Endodermal cell (in vitro differentiated cells): ENCODE data around the gene ATP1B2. TPM values are rescaled to one million over a fixed set of nuclear protein-coding genes. Genes with fewer than 3 reads are reported as not detected.
A peak's percentile ranks its signal among the peaks of the same experiment; 100 is the strongest.

Source experiments
- DNase-seq: peaks from one replicate; pipeline ENCODE4 v3.0.0-alpha.2; 2017
- H3K27ac ChIP-seq: 2 replicates; pipeline ENCODE4 v1.5.1; 2013; ENCODE audit warnings: mild to moderate bottlenecking, low read depth, low read length, moderate library complexity
- H3K27me3 ChIP-seq: 2 replicates; pipeline ENCODE4 v1.6.1; 2013; ENCODE audit warnings: mild to moderate bottlenecking, low read length, moderate library complexity; ENCODE audit not compliant: insufficient read depth, control insufficient read depth, poor library complexity, severe bottlenecking
- H3K36me3 ChIP-seq: 2 replicates; pipeline ENCODE4 v1.7.0; 2013; ENCODE audit warnings: mild to moderate bottlenecking, low read length, moderate library complexity; ENCODE audit not compliant: control insufficient read depth, insufficient read depth
- H3K4me1 ChIP-seq: one replicate; pipeline ENCODE4 v1.7.0; 2013; ENCODE audit warnings: low read length; ENCODE audit not compliant: control insufficient read depth, insufficient read depth
- H3K4me3 ChIP-seq: 2 replicates; pipeline ENCODE4 v1.5.1; 2013; ENCODE audit warnings: mild to moderate bottlenecking, low read length, moderate library complexity
- H3K9ac ChIP-seq: 2 replicates; pipeline ENCODE4 v1.6.1; 2013; ENCODE audit warnings: mild to moderate bottlenecking, low read length, moderate library complexity; ENCODE audit not compliant: poor library complexity, severe bottlenecking; ENCODE audit errors: extremely low read depth
- H3K9me3 ChIP-seq: 2 replicates; pipeline ENCODE4 v1.6.1; 2013; ENCODE audit warnings: mild to moderate bottlenecking, low read length, moderate library complexity; ENCODE audit not compliant: control insufficient read depth
- H3K27ac Mint-ChIP-seq: 2 replicates; pipeline ENCODE4 v1.8.0; 2020; ENCODE audit warnings: mixed read lengths
- H3K27me3 Mint-ChIP-seq: 2 replicates; pipeline ENCODE4 v1.8.0; 2021; ENCODE audit warnings: mild to moderate bottlenecking, mixed read lengths; ENCODE audit not compliant: insufficient read depth
- H3K36me3 Mint-ChIP-seq: 2 replicates; pipeline ENCODE4 v1.8.0; 2020; ENCODE audit warnings: low read depth, mixed read lengths
- H3K4me1 Mint-ChIP-seq: 2 replicates; pipeline ENCODE4 v1.8.0; 2020; ENCODE audit warnings: mixed read lengths
- H3K4me3 Mint-ChIP-seq: 2 replicates; pipeline ENCODE4 v1.8.0; 2020; ENCODE audit warnings: mild to moderate bottlenecking, moderate library complexity, mixed read lengths
- H3K9me3 Mint-ChIP-seq: 2 replicates; pipeline ENCODE4 v1.8.0; 2020; ENCODE audit warnings: mild to moderate bottlenecking, mixed read lengths
- WGBS, 2 experiments: methylation state at CpG; one replicate each; pipeline versions ENCODE4 v1.1.5 to v1.1.7; 2013; ENCODE audit warnings: missing lambda C conversion rate in 2 of 2, mixed read lengths in 1 of 2; ENCODE audit not compliant: insufficient coverage in 1 of 2, insufficient read length in 1 of 2; 5-methylcytosine and 5-hydroxymethylcytosine counted together
- total RNA-seq, 2 donors: library from RNA; stranded (reverse); fragmentation: NEBNext Ultra II Directional in 1 of 2; extraction: Animal tissue kit (Norgen Biotek cat#: 25700) in 1 of 2; gene quantifications; 2 replicates in 1 of 2; 3 replicates in 1 of 2; pipeline ENCODE4 v1.2.1, GENCODE V29; 2021
- TF ChIP-seq, protein P1 (sequence below): fragments of 200-600 bp; sonication (generic); conservative IDR thresholded peaks from 2 replicates; pipeline ENCODE4 v1.5.0; 2021; ENCODE audit warnings: antibody characterized with exemption, mild to moderate bottlenecking

The ATP1B2 gene
- total RNA-seq, 2 donors from 2014 or later: 6.4 to 7.5 TPM

DNA sequence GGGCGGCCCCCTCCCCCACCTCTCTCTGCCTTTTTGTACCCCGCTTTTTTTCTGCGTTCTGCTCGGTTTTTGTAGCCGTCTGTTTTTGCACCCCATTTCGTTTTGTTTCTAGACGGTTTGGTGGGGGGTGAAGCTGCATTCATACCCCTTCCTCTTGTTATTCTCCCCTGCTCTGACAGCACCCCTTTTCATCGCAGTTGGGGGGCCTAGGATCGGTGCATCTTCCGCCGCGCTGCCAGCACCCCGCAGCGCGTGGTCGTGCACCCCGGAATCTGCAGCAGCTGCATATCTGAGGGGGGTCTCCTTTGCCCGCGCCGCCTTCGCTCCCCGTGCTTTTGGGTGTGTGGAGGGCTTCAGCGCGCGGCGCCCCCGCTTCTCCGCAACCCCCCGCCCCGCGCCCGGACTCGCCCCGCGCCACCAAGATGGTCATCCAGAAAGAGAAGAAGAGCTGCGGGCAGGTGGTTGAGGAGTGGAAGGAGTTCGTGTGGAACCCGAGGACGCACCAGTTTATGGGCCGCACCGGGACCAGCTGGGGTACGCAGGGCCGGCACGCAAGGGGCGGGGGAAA is 455 bp downstream of the ATP1B2 start:
- no peak for DNase-seq
- Histone ChIP-seq H3K27me3 (peaks cover 31% of the 10 kb centered on the region), H3K9ac (peak overlapping the region; percentile 44), H3K27ac (no peak overlapping the region), H3K36me3 (no peaks in the 10 kb centered on the region), H3K4me1 (no peaks in the 10 kb centered on the region), H3K4me3 (peak overlapping the region; percentile 80), H3K9me3 (no peaks in the 10 kb centered on the region)
- WGBS, 2 experiments: 1 to 3% methylated on average over 15 to 44 of the region's 45 CpGs
- TF ChIP-seq, protein P1, sequence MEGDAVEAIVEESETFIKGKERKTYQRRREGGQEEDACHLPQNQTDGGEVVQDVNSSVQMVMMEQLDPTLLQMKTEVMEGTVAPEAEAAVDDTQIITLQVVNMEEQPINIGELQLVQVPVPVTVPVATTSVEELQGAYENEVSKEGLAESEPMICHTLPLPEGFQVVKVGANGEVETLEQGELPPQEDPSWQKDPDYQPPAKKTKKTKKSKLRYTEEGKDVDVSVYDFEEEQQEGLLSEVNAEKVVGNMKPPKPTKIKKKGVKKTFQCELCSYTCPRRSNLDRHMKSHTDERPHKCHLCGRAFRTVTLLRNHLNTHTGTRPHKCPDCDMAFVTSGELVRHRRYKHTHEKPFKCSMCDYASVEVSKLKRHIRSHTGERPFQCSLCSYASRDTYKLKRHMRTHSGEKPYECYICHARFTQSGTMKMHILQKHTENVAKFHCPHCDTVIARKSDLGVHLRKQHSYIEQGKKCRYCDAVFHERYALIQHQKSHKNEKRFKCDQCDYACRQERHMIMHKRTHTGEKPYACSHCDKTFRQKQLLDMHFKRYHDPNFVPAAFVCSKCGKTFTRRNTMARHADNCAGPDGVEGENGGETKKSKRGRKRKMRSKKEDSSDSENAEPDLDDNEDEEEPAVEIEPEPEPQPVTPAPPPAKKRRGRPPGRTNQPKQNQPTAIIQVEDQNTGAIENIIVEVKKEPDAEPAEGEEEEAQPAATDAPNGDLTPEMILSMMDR: no peak
- peak overlapping the region; percentile 61 for H3K4me3 Mint-ChIP-seq
- no peaks in the 10 kb centered on the region for H3K9me3 Mint-ChIP-seq
- peaks cover 50% of the 10 kb centered on the region for H3K27me3 Mint-ChIP-seq
- no peak overlapping the region for H3K27ac Mint-ChIP-seq
- peaks cover 14% of the 10 kb centered on the region for H3K4me1 Mint-ChIP-seq
- H3K36me3 Mint-ChIP-seq: no peaks in the 10 kb centered on the region

DNA sequence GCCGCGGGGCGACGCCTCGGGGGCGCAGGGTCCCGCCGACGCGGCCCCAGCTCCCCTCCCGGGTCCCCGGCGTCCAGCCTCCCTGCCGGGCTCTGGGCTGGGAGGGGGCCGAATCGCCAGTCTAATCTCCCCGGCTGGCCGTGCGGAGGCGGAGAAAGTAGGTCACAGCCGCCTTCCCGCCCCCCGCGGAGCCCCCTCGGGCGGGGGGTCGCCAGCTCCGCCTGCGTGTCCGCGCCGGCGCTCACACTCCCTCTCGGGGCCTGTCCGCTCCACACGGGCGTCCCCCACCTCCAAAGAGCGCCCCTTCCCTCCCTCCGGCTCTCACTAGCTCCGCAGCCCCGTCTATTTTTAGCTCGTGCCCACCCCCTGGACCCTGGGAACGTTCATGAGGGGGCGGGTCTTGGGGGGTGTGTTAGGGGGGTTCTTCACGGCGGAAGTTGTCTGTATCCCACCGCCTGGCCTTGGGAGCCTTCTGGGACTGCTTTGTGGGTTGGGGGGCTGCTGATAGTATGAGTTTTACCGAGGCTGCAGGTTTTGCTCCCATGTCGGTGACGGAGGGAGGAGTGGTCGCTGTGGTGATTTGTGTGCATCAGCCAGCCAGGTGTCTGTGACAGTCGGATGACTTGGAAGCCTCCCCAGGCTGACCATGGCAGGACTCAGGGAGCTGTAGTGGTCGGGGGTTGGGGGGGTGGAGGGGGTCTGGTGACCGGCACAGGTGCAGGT is 1.1 kb downstream of the ATP1B2 start:
- DNase-seq: peak; percentile 82
- Mint-ChIP-seq H3K27ac (no peak overlapping the region), H3K4me1 (peaks cover 18% of the 10 kb centered on the region), H3K9me3 (no peaks in the 10 kb centered on the region), H3K27me3 (peaks cover 50% of the 10 kb centered on the region), H3K4me3 (peak overlapping the region; percentile 61), H3K36me3 (no peaks in the 10 kb centered on the region)
- TF ChIP-seq, protein P1: no peak
- H3K9ac ChIP-seq: peak overlapping the region; percentile 44
- H3K4me1 ChIP-seq: no peaks in the 10 kb centered on the region
- WGBS, 2 experiments: 7 to 13% methylated on average over 16 to 43 of the region's 54 CpGs
- H3K9me3 ChIP-seq: no peaks in the 10 kb centered on the region
- H3K27me3 ChIP-seq: peaks cover 31% of the 10 kb centered on the region
- no peaks in the 10 kb centered on the region for H3K36me3 ChIP-seq
- H3K27ac ChIP-seq: no peak overlapping the region
- peak overlapping the region; percentile 80 for H3K4me3 ChIP-seq

DNA sequence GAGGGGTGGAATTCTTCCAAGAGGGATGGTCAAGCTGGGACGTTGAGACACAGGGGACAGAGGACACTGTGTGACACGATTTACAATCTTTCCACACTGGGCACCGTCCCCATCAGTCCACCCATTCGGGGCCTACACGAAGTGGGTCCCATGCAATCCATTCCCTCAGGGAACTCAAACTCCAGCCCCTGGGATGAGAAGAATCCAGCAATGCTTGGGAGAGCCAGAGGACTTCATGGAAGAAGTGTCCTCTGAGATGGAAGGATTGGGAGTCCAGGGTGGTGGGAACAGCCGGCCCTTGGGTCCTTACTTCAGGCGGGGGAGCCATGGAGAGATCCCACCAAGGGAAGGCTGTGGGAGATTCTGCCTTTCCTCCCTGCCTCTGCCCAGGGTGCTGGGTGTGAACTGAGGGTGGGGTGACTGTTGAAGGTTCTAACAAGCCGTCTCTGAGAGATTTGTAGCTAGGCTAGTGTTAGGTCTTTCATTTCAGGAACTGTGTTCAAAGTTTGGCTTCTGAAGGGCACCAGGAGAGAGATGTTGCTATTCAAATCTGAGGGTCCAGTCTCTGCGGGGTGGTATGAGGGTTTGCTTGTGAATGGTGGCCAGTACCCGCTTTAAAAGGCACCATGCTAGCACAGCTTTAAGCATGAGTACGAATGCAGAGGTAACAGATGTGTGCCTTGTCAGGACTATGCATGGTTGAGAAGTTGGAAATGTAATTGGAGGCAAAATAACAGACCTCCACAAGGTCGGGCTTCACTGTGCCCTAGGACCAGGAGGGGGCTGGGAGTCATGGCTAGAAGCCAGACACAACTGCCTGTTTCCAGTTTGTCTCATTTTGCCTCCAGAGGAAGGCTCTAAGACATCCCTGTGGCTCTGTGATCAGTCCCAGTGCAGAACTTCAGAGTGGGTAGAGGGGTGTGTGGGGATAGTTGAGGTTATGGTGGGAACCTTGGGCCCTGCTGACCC is 1.9 kb downstream of the ATP1B2 start:
- Histone ChIP-seq H3K36me3 (no peaks in the 10 kb centered on the region), H3K9me3 (no peaks in the 10 kb centered on the region), H3K4me3 (no peak overlapping the region), H3K9ac (no peak overlapping the region), H3K4me1 (no peaks in the 10 kb centered on the region), H3K27me3 (peaks cover 31% of the 10 kb centered on the region), H3K27ac (no peak overlapping the region)
- Mint-ChIP-seq H3K27me3 (peaks cover 50% of the 10 kb centered on the region), H3K36me3 (no peaks in the 10 kb centered on the region), H3K27ac (no peak overlapping the region), H3K4me3 (peak overlapping the region; percentile 61), H3K4me1 (peaks cover 24% of the 10 kb centered on the region), H3K9me3 (no peaks in the 10 kb centered on the region)
- DNase-seq: no peak
- TF ChIP-seq, protein P1: no peak
- WGBS, 2 experiments: 87 to 89% methylated on average over 10 to 12 of the region's 12 CpGs
